ENCODE results near the gene CIBAR2.
"Not testable (repeated sequence)": the region's sequence is repeated elsewhere in the genome, so short reads cannot be mapped to it uniquely, and the experiment has no call there.

Gene CIBAR2

DNA sequence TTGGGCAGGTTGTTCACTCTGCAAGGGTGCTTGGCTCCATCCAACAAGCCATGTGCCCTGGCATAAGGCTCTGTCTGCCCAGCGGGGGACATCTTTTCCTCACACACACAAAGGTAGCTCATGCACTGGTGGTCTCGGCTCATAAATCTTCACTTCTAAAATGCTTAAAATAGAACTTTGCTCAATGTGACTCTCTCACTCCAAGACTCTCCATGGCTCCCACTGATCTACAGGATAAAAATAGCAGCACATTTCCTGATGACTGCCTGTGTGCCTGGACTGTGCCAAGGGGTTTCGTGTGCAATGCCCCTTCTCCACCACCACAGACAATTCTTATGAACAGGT is 15.1 kb upstream of the CIBAR2 start:
- DNase-seq = no peak

DNA sequence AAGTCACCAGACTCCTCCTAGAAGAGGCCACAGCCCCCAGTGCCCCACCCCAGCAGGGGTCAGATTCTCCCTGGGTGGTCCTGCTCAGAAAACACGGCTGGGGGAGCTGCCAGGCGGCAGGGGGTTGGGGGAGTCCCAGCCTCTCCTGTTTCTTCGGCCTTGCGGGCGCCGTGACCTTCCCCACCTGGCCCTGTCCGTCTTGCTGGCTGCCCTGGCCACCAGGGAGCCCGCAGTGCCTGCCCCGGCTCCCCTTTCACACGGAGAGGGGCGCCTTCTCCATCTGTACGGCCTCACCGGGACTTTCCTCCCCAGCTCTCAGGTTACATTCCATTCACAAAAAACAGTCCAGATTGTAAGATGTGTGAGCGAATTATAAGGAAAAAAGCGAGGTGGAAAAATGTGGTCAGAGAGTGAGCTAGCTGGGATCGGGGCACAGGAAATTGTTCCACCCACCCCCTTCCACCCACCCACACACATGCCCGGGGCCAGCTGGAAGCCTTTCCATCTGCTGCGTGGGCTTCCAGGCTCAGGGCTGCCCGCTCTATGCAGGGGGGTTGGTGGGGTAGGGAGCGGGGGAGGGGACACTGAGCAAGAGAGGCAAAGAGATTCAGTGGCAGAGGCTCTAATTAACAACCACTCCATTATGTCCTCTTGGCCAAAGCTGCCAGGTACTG is 14.6 kb upstream of the CIBAR2 start:
- DNase-seq = peak; percentile 8

DNA sequence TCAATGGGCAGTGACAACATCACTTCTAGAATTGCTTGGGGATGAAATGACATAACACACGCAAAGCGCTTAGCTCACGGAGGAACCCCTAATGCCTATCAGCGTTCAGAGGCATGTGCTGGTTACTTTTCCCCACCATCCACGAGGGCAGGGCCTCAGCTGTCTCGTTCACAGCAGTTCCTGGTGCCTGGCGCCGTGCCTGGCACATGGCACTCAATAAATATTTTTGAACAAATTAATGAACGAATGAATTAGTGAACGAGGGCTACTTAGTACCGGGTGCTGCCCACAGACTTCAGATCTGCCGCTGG is 14.1 kb upstream of the CIBAR2 start:
- no peak for DNase-seq

DNA sequence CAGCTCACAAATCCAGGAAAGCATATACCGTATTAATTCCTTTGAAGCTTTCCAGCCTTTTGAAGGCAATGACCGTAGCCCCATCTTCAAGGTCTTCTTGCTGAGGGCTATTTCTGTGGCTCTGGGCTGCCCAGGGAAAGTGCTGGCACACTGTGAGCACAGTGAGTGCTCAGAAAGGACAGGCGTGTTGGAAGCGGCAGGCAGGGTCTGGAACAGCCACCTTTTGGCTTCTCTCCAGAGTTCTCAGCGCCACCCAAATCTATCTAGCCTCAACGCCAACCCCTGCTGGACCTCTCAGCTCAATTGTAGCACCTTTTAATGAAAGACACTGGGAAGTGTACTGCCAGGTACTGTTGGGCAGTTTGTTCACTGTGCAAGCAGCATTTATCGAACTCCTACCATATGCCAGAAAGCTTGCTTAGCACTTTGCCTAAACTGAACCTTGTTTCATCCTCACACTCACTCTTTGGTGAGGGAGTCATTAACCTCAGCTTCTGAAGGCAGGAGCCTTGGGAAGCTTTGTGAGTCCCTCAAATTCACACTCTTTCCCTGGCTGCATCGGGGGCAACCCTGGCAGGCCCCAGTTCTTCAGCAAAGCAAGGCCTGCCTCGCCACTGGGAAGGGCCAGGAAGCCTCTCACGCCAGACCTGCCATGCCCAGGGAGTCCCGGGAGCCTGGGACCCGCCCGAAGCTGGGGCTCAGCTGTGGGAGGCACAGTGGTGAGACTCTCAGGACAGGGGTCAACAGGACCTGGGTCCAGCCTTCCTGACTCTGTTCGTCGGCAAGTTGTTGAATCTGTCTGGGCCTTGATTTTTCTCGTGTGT is 13.5 kb upstream of the CIBAR2 start:
- no peak for DNase-seq

DNA sequence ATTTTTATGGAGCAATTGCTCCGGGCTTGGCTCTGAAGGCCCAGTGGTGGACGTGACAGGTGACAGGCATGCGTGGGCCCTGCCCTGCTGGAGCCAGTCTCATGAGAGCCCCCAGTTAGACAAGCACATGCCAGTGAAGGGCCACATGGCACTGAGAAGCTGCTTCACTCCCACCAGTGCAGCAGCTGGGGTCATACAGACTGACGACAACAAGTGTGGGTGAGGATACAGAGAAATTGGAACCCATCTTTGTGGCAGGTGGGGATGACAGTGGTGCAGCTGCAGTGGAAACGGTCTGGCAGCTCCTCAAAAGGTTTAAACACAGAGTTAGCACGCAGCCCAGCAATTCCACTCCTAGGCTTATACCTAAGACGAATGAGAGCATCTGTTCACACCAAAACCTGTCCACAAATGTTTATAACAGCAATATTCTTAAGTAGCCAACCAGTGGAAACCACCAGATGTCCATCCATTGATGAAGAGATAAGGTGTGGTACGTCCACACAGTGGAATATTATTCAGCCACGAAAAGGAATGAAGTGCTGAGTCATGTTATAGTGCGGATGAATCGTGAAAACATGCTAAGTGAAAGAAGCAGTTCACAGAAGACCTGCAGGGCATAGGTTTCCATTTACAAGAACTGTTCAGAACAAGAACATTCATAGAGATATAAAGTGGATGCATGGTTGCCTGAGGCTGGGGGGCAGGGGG is 12.5 kb upstream of the CIBAR2 start:
- no peak for DNase-seq

DNA sequence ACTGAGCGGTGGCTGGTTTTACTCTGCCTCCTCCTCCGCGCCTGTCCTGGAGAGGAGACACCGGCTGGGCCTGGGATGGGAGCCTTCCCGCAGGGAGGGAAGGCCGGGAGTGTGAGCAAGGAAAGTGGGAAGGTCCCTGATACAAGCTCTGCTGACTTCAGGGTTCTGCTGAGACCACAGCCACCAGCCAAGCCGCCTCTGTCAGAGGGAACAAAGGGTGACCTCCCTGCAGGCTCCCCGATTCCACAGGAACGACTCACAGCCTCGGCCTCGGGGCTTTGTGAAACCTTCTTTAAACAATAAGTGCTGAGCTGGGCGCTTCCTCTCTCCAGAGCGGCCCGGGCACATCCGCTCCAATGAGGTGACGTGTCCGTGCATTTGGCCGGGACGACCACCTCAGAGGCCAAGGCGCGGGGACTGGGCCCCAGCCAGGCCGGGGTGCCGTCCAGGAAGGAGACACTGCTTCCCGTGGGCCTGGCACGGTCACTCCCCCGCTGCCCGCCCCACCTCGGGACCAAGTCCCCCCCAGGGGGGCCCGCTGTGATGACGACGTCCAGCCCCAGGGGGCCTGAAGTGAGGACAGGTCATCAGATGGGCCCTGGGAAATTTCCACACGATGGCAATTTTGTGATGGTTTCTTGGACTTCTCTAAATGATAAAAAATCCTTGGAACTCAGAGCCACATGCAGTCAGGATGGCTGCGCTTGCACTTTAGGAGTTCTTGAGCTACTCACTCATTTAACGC is 11.8 kb upstream of the CIBAR2 start:
- no peak for DNase-seq

DNA sequence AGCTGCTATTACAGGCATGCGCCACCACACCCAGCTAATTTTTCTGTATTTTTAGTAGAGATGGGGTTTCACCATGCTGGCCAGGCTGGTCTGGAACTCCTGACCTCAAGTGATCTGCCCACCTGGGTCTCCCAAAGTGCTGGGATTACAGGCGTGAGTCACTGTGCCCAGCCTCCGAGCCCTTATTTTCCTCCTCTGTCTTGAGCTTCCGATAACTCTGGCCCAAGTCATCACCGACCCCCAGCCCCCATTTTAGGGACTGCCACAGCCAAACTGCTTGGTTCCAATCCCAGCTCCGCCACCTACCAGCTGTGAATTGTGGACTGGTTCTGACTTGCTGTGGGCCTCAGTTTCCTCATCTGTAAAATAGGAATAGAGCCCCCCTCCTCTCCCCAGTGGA is 11.2 kb upstream of the CIBAR2 start:
- not testable (repeated sequence) for DNase-seq

DNA sequence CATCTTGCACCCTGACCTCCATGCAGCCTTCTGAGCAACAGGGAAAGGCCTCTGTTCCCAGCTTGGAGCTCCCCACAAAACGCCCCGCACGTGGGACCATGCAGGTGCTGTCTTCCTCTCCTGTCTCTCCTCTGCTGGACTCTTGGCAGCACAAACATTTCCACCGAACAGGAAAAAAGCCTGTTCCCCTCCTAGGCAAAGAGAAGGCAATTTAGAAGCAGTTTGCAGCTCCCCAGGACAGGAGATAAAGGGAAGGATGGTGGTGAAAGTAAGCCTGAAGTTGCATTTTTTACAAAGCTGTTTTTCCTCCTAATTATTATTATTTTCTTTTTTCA is 7.7 kb upstream of the CIBAR2 start:
- DNase-seq = no peak

DNA sequence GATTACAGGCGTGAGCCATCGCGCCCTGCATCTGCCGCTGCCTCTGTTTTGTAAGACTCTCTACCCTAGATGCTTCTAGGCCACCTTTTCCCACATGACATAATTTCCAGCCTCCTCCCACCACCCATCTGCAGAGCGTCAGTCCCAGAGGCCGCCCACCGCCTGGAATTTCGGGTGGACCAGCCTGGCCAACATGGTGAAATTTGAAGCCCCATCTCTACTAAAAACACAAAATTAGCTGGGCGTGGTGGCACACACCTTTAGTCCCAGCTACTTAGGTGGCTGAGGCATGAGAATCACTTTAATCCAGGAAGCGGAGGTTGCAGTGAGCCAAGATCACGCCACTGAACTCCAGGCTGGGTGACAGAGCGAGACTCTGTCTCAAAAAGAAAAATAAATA is 5.1 kb upstream of the CIBAR2 start:
- no peak for DNase-seq

DNA sequence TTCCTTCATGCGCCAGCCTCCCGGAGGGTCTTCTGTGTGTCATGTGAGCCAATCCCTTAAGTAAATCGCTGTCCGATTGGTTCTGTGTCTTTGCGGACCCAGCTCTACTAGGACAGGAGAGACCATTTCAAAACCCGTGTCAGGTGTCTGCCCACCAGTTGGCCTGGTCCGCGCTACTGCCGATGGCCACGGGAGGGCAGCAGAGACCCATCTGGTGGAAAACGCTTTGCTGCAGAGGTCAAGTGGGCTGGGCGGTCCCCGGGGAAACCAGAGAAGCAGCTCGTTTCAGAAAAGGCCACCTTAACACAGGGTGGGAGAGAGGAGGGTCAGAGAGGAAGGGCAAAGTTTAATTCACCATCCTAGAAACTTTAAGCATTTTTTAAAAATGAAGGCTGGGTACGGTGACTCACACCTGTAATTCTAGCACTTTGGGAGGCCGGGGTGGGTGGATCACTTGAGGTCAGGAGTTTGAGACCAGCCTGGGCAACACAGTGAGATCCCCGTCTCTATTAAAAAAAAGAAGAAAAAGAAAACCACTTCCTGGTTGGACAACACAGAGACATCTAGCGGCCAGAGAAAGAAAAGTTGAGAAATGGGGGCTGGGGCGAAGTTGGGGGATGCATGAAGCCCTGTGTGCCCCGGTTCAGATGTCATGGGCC is 2.8 kb upstream of the CIBAR2 start:
- DNase-seq = peak; percentile 37

DNA sequence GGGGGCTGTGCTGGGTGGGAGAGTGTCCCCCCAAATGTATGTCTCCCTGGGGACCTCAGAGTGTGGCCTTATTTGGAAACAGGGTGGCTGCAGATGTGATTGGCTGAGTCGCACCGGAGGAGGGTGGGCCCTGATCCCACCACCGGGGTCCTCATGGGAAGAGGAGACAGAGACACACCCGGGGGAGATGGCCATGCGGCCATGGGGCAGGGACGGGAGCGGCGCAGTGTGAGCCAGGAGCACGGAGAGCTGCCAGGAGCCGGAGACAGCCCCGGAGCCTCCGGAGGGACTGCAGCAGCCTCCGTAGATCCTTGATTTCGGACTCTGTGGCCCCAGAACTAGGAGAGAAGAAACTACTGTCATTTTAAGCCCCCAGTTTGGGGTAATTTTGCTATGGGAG is 1.6 kb upstream of the CIBAR2 start:
- no peak for DNase-seq

DNA sequence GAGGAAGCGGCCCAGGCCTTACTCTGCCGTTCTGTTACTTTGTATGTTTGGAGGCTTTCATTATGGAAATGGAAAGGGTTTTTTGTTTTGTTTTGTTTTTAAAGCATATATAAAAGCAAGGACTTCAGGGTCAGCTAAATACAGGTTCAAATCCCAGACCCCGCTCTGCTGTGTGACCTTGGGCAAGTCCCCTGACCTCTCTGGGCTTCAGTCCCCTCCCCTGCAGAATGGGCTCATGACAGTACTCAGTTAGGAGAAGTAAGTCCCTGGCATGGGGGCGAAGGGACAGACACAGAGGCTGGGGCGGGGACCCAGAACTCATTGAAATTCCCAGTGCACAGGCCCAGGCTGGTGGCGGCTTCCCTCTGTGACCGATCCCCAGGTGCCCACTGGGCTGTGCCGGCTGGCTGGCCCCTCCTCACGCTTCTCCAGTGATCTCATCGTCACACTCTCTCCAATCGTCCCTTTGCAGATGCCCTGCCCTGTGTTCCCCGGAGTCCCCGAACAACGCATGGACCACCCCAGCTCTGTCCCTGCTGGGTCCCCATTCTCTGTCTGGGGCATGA is 979 bp upstream of the CIBAR2 start:
- DNase-seq = no peak

DNA sequence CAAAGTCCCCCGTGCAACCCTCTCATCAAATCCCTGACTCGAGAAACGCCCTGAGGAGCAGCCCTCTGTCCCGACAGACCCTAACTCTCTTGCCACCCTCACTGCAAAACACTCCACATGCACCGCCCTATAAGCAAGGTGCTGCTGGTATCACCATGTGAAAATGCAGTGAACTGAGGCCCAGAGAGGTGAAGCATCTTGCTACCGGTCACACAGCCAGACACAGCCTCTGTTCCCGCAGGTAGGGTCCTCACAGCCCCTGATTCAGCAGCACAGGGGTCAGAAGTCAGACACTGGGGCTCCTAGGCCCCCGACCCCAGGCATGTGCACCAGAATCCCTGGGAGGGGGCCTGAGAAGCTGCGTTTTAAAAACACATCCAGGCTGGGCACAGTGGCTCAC is 1.1 kb downstream of the CIBAR2 start:
- DNase-seq = no peak

DNA sequence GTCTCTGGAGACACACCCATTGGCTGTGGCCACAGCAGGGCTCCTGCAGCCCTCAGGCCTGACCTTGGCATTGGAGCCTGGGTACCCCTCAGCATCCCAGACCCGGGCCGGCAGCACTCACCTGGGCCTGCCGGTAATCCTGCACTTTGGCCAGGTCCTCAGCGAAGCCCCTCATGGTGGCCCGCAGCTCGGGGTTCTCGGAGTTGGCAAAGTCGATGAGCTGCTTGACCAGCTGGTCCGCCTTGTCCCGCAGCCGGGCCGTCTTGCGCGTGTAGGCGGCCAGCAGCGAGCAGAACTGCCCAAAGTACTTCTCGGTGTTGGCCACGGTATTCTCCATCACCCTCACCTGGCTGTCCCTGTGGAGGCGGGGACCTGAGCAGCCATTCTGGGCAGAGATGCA is 2.2 kb downstream of the CIBAR2 start:
- DNase-seq = no peak

DNA sequence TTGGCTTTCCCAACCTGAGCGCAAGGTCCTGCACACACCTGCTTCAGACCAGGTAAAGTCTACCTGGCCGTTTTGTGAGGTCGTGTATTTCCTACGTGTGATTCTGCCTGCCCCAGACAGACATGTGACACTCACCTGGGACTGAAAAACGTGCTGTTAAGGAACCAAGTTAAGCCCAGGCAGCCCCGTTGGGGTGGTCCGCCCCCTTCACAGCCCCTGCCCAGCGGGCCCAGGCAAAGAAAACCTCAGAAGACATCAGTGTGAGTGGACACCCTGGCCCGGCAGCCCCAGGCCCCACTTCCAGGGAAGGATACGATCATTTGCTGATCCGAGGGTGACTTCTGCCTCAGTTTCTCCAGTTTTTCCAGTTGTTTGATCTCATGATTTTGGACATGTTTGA is 4.7 kb downstream of the CIBAR2 start:
- DNase-seq = no peak

DNA sequence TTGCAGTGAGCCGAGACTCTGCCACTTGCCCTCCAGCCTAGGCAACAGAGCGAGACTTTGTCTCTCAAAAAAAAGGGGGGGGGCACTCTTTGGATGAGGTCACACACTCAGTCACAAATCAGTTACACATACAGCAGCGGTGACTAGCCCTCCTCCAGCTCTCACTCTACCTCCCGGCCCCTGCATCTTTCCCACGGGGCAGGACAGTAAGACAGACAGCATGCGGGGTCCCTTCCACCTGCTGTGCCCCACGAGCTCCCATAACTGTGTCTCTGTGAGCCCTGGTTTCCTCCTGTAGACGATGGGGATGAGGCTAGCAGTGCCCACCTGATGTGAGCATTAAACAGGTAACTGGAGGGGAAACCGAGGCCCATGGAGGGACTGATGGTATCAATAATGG is 5.2 kb downstream of the CIBAR2 start:
- no peak for DNase-seq

DNA sequence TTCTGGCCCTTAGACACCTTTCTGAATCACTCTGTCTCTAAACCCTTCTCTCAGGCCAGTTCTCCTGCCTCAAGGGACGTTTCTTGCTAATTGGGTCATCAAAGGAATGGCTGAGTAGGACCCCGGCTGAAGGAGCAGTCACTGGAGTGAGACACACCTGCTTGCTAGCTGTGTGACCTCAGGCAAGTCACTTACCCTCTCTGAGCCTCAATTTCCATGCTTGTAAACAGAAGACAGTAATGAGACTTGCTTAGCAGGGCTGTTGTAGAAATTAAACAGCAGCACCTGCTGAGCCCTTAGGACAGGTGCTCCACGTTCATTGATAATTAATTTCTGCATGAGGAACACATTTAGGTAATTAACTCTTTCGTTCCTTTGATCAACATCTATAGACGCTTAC is 6.8 kb downstream of the CIBAR2 start:
- no peak for DNase-seq

DNA sequence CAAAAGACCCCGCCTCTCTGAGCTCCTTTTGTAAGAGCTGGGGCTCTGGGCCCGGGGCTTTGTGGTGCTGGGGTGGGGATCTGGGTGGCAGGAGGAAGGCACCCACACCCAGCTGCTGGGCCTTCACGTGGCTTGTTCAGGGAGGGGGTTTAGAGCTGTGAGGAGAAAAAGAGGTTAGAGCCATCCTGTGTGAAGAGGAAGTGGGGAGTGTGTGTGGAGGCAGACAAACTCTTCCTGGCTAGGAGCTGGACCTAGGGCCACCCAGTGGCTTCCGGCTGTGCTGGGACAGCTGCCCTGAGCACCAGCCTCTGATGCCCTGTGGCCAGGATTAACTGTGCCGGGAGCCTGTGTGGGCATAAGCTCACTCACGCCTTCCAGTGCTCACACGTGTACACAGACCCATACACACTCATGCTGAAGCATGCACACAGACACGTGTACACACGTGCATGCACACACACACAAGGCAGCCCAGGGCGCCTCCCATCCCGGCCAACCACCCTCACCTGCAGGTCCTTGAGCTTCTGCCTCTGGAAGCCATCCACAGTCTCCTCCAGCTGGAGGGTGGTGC is 7.4 kb downstream of the CIBAR2 start:
- DNase-seq = no peak

DNA sequence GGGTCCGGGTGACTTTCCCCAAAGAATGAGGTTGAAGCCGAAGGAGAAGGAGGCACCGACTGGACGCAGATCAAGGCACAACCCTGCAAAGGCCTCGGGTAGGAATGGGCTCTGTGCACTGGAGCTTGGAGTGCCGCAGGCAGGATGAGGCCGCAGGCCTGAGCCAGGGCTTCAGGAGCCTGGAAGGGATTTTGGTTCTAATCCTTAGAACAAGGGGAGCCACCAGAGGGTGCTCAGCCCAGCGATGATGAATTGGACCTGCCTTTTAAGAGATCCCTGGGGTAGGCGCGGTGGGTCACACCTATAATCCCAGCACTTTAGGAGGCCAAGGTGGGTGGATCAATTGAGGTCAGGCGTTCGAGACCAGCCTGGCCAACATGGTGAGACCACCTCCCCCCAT is 8.1 kb downstream of the CIBAR2 start:
- DNase-seq = no peak

DNA sequence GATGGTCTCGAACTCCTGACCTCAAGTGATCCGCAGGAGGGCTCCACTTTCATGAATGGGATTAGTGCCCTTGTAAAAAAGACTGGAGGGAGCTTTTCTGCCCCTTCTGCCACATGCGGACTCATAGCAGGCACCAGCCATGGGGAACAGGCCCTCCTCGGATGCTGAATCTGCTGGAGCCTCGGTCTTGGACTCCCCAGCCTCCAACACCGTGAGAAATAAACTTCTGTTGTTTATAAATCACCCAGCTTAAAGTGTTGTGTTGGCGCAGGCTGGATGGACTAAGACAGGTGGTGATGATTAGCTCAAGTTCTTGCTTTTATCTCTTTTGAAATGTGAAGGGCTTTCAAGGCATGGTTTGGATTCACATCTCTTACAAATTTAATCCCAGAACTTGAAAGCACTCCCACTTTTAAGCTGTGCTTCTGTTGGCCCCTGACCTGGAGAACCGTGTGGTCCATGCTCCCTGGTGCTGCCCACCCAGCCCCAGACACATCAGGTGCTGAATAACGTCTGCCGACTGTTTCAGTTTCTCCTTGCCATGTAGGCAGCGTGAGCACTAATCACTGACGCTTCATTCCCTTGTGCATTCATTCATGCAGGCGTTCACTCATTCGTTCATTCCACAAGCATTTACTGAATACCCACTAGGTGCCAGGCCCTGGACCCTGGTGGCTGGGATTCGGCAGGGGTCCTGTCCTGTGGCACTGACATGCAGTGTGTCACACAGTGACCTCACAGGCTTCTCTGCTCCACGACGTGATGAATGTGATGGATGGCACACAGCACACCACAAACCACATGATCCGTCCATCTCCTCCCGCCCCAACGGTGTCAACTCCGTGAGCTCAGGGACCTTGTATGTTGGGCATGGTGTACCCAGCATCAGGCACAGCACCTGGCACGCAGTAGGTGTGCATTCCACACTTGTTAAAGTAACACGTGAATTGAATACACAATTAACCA is 8.9 kb downstream of the CIBAR2 start:
- DNase-seq = no peak

DNA sequence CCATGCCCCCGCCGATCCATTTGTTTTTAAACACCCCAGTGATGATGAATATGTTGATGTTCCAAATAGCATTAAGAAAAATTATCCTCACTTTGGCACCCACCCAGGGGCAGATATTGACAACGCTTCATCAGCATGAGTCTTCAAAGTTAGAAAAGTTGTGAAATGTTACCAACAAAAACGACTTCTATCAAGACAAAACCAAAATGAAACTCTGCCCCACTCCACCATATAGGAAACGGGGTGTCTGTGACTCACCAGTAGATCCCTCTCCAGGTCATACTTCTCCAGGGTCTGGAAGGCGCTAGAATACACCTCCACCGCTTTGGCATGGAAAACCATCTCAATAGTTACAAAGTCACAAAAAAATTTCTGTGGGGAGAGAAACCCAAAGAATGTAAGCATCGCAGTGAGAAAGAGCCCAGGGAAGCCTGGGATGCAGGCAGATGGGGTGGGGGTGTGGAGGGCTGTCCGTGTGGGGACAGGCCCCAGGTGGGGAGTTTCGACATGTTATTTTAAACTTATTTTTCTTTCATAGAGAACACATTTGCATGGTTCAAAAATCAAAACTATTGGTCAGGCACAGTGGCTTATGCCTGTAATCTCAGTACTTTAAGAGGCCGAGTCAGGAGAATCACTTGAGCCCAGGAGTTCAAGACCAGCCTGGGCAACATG is 10.2 kb downstream of the CIBAR2 start:
- DNase-seq = no peak
